Endothelial cell of umbilical vein (primary cell): ENCODE measurements around the gene DRAM1. TPM values are rescaled to one million over a fixed set of nuclear protein-coding genes. Genes with fewer than 3 reads are reported as not detected.
"Not testable (repeated sequence)": the region's sequence is repeated elsewhere in the genome, so short reads cannot be mapped to it uniquely, and the experiment has no call there.

Experiments
- BruUV-seq: library from RNA; stranded (reverse); fragments of 400-500 nt; replicated peaks from 2 replicates; lab custom pipeline; 2021; lab: Mats Ljungman, UMichigan
- CTCF ChIA-PET: fragments of 300-600, 350-600 bp; sonication (Branson Sonifier 250); formaldehyde crosslinking; loops from one replicate; lab custom pipeline; 2021; ENCODE audit warnings: antibody characterized with exemption, inconsistent platforms; lab: Charles Lee
- POLR2A ChIA-PET: fragments of 300-600, 350-600 bp; sonication (Branson Sonifier 250); formaldehyde crosslinking; loops from one replicate; lab custom pipeline; 2021; ENCODE audit warnings: antibody characterized with exemption, inconsistent platforms; lab: Charles Lee
- DNase-seq: peaks from one replicate; pipeline ENCODE4 v3.0.0-alpha.2; 2011; ENCODE audit warnings: low read depth, low spot score
- FAIRE-seq: peaks from 2 replicates; lab custom pipeline; 2011; peaks lifted over from hg19 to GRCh38; lab: Jason Lieb, UNC
- H2AFZ ChIP-seq: 2 replicates; pipeline ENCODE4 v1.6.0; 2012; ENCODE audit warnings: low read depth, low read length, control low read depth, inconsistent platforms
- H3K27ac ChIP-seq: 2 replicates; pipeline ENCODE4 v1.5.1; 2011; ENCODE audit warnings: low read depth, mild to moderate bottlenecking, control low read depth, low read length, moderate library complexity; ENCODE audit not compliant: insufficient read depth
- H3K27me3 ChIP-seq, 2 experiments: 2 replicates each; pipeline versions ENCODE4 v1.6.0 to v1.6.1; 2011; ENCODE audit warnings: low read length in 2 of 2, mixed read lengths in 1 of 2; ENCODE audit not compliant: control insufficient read depth in 2 of 2, insufficient read depth in 2 of 2
- H3K36me3 ChIP-seq, 2 experiments: 2 replicates in 1 of 2; 3 replicates in 1 of 2; pipeline ENCODE4 v1.5.1; 2011; ENCODE audit warnings: low read length in 2 of 2, mild to moderate bottlenecking in 1 of 2, moderate library complexity in 1 of 2; ENCODE audit not compliant: control insufficient read depth in 2 of 2, insufficient read depth in 2 of 2; ENCODE audit errors: extremely low read depth in 1 of 2
- H3K4me1 ChIP-seq: 3 replicates; pipeline ENCODE4 v1.5.1; 2011; ENCODE audit warnings: mild to moderate bottlenecking, low read length; ENCODE audit not compliant: control insufficient read depth, insufficient read depth; ENCODE audit errors: extremely low read depth
- H3K4me2 ChIP-seq: 2 replicates; pipeline ENCODE4 v1.6.1; 2011; ENCODE audit warnings: low read length, control low read depth, mixed read lengths; ENCODE audit not compliant: insufficient read depth
- H3K4me3 ChIP-seq, 3 experiments: fragments of 200-600 bp in 1 of 3; sonication (generic), shearing (Covaris generic) in 1 of 3; replicated peaks in 1 of 3; 2 replicates each; pipeline ENCODE4 v1.5.1; 2011 to 2016; ENCODE audit warnings: control low read depth in 3 of 3, low read length in 3 of 3, mild to moderate bottlenecking in 2 of 3, inconsistent platforms in 1 of 3, low read depth in 1 of 3, moderate library complexity in 1 of 3; ENCODE audit not compliant: insufficient read depth in 1 of 3
- H3K79me2 ChIP-seq: 2 replicates; pipeline ENCODE4 v1.6.0; 2012; ENCODE audit warnings: low read length, inconsistent platforms; ENCODE audit not compliant: control insufficient read depth, insufficient read depth
- H3K9ac ChIP-seq: replicated peaks from 2 replicates; pipeline ENCODE3; 2011; ENCODE audit warnings: low read length, control low read depth; ENCODE audit not compliant: insufficient read depth; ENCODE audit errors: extremely low read depth
- H3K9me1 ChIP-seq: replicated peaks from 3 replicates; pipeline ENCODE4 v1.6.0; 2011; ENCODE audit warnings: mild to moderate bottlenecking, low read length; ENCODE audit not compliant: control insufficient read depth, insufficient read depth; ENCODE audit errors: extremely low read depth
- H3K9me3 ChIP-seq: replicated peaks from 2 replicates; pipeline ENCODE4 v1.5.1; 2012; ENCODE audit warnings: low read length, inconsistent platforms; ENCODE audit not compliant: control insufficient read depth, insufficient read depth
- H4K20me1 ChIP-seq: replicated peaks from 2 replicates; pipeline ENCODE3; 2011; ENCODE audit warnings: mild to moderate bottlenecking, low read length; ENCODE audit not compliant: control insufficient read depth, insufficient read depth; ENCODE audit errors: extremely low read depth
- EZH2 ChIP-seq: IDR thresholded peaks from 2 replicates; pipeline ENCODE4 v1.6.1; 2012; ENCODE audit warnings: borderline replicate concordance, low read depth, mild to moderate bottlenecking, moderate library complexity, low read length, inconsistent platforms; ENCODE audit not compliant: severe bottlenecking
- GATA2 ChIP-seq: IDR thresholded peaks from 2 replicates; pipeline ENCODE4 v1.7.0; 2011; ENCODE audit warnings: low read depth, mild to moderate bottlenecking, moderate library complexity, mixed read lengths, low read length; ENCODE audit not compliant: insufficient read length, insufficient read depth
- JUN ChIP-seq: IDR thresholded peaks from 2 replicates; pipeline ENCODE4 v1.6.1; 2011; ENCODE audit warnings: borderline replicate concordance, low read depth; ENCODE audit not compliant: insufficient read length, insufficient read depth
- MAX ChIP-seq: IDR thresholded peaks from 2 replicates; pipeline ENCODE4 v1.6.1; 2011; ENCODE audit not compliant: insufficient read depth, insufficient read length
- MYC ChIP-seq: IDR thresholded peaks from one replicate; pipeline ENCODE4 v1.6.1; 2011; ENCODE audit warnings: mild to moderate bottlenecking, low read depth, low read length
- POLR2A ChIP-seq: IDR thresholded peaks from 2 replicates; pipeline ENCODE4 v1.6.1; 2012; ENCODE audit warnings: low read depth, mild to moderate bottlenecking, control low read depth, low read length
- POLR2AphosphoS5 ChIP-seq: IDR thresholded peaks from 2 replicates; pipeline ENCODE4 v1.6.1; 2012; ENCODE audit warnings: low read depth, mild to moderate bottlenecking, control low read depth, low read length, moderate library complexity; ENCODE audit not compliant: insufficient read depth
- dilution Hi-C: fragments of 300-500 bp; cut with MboI; formaldehyde crosslinking; loops from one replicate; pipeline ENCODE4 v1.15.0; 2019; ENCODE audit warnings: low sequenced_read_pairs; ENCODE audit not compliant: extremely low pct_ligation_motif_present
- intact Hi-C: fragments of 100-400 bp; cut with micrococcal nuclease; formaldehyde crosslinking; loops from one replicate; pipeline ENCODE4 v1.10.0; 2022
- polyA plus RNA-seq, 4 experiments: library from polyadenylated mRNA; depleted of rRNA in 3 of 4; stranded (reverse) in 3 of 4; unstranded in 1 of 4; fragments of >200 nt; gene quantifications; 2 replicates each; pipeline versions ENCODE4 v1.2.1 to v1.2.3, GENCODE V29; 2011 to 2012; ENCODE audit warnings: missing spikeins in 1 of 4
- total RNA-seq: library from RNA; stranded (reverse); gene quantifications from 2 replicates; pipeline ENCODE4 v1.2.3, GENCODE V29; 2021
- TF ChIP-seq, protein P1 (sequence below), 2 donors: IDR thresholded peaks; 1 replicate in 1 of 2; 2 replicates in 1 of 2; pipeline ENCODE4 v1.5.1; 2011; ENCODE audit warnings: low read length in 2 of 2, mild to moderate bottlenecking in 2 of 2, moderate library complexity in 2 of 2, control low read depth in 1 of 2, inconsistent platforms in 1 of 2, low read depth in 1 of 2; ENCODE audit not compliant: insufficient read depth in 1 of 2; ENCODE audit errors: extremely low read depth in 1 of 2

DRAM1 gene
- total and polyA plus RNA-seq, 2 donors (not counting 3 experiments of a cell fraction or from before 2014, with no cell fraction given), result 24.6 to 46.3 TPM

- DNase-seq (no peak), FAIRE-seq (no peak)
- ChIA-PET CTCF (no interaction called here), POLR2A (interaction anchor here (0.6 kb wide), 1 partner anchor 239 kb away, joined by 3 read pairs; no protein-coding TSS in a partner anchor)
- dilution Hi-C loops, result no loop called here
- no TSS peak for BruUV-seq
- intact Hi-C loops, result no loop called here
- Histone ChIP-seq H3K27ac (no peak overlapping the region), H2AFZ (no peak overlapping the region), H3K9me1 (no peaks in the 10 kb centered on the region), H4K20me1 (no peaks in the 10 kb centered on the region), H3K9ac (no peak overlapping the region), H3K4me1 (no peaks in the 10 kb centered on the region), H3K9me3 (no peaks in the 10 kb centered on the region), H3K27me3 (no peaks in the 10 kb centered on the region), H3K36me3 (no peaks in the 10 kb centered on the region), H3K4me2 (no peak overlapping the region), H3K4me3 (no peak overlapping the region), H3K79me2 (no peaks in the 10 kb centered on the region)
- no peak for TF ChIP-seq POLR2A
- no peak for TF ChIP-seq MAX
- TF ChIP-seq MYC, result no peak
- TF ChIP-seq, protein P1, sequence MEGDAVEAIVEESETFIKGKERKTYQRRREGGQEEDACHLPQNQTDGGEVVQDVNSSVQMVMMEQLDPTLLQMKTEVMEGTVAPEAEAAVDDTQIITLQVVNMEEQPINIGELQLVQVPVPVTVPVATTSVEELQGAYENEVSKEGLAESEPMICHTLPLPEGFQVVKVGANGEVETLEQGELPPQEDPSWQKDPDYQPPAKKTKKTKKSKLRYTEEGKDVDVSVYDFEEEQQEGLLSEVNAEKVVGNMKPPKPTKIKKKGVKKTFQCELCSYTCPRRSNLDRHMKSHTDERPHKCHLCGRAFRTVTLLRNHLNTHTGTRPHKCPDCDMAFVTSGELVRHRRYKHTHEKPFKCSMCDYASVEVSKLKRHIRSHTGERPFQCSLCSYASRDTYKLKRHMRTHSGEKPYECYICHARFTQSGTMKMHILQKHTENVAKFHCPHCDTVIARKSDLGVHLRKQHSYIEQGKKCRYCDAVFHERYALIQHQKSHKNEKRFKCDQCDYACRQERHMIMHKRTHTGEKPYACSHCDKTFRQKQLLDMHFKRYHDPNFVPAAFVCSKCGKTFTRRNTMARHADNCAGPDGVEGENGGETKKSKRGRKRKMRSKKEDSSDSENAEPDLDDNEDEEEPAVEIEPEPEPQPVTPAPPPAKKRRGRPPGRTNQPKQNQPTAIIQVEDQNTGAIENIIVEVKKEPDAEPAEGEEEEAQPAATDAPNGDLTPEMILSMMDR (IDR thresholded peaks at IDR 0.05; ENCODE audit: extremely low read depth in 1 of 2, insufficient read depth in 1 of 2, low read depth in 1 of 2, low read length in 2 of 2), result no peak
- no peak for TF ChIP-seq POLR2AphosphoS5
- no peak for TF ChIP-seq EZH2
- TF ChIP-seq GATA2, result no peak
- no peak for TF ChIP-seq JUN
Measured at GRCh38 chr12:101915841-101916240, 38.5 kb downstream of the DRAM1 start.

DNA sequence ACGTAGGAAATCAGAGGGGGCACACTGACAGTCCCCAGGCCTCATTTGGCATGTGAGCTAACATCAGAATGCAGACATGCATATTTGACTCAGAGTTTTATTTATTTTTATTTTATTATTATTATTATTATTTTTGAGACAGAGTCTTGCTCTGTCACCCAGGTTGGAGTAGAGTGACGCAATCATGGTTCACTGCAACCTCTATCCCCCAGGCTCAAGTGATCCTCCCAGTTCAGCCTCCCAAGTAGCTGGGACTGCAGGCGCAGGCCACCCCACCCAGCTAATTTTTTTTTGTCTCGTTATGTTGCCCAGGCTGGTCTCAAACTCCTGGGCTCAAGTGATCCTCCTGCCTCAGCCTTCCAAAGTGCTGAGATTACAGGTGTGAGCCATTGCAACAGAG lies 41.4 kb downstream of the DRAM1 start:
- H3K9me1 ChIP-seq, BruUV-seq, H3K79me2 ChIP-seq, intact Hi-C loops, H3K4me1 ChIP-seq, H2AFZ ChIP-seq, H3K4me2 ChIP-seq, H3K4me3 ChIP-seq, H3K9me3 ChIP-seq, dilution Hi-C loops, DNase-seq, H3K27me3 ChIP-seq, H3K36me3 ChIP-seq, H4K20me1 ChIP-seq, H3K27ac ChIP-seq, FAIRE-seq, H3K9ac ChIP-seq: not testable (repeated sequence)
- POLR2A ChIA-PET, result interaction anchor here (0.5 kb wide), 1 partner anchor 12 kb away, joined by 5 read pairs; no protein-coding TSS in a partner anchor
- CTCF ChIA-PET, result interaction anchor here (1.2 to 1.3 kb wide), 2 partner anchors 504 to 898 kb away, joined by 4 to 5 read pairs; no protein-coding TSS in a partner anchor
